Erythroblast (primary cell): Measurements from ENCODE around the gene CNGB1.

Experiments used
- GATA1 ChIP-seq: IDR thresholded peaks from 2 replicates; pipeline ENCODE4 v1.6.1; 2011; ENCODE audit warnings: low read depth, mild to moderate bottlenecking, control low read depth, low read length, moderate library complexity
- POLR2A ChIP-seq: IDR thresholded peaks from 2 replicates; pipeline ENCODE4 v1.6.1; 2011; ENCODE audit warnings: mild to moderate bottlenecking, low read length

- TF ChIP-seq POLR2A (no peak), GATA1 (no peak)
Observed at GRCh38 chr16:57930533-57930932, 40.4 kb downstream of the CNGB1 start.
